ENCODE data around the gene ZNF783. TPM values are rescaled to one million over a fixed set of nuclear protein-coding genes. Genes with fewer than 3 reads are reported as not detected.
"Not testable (repeated sequence)": the region's sequence is repeated elsewhere in the genome, so short reads cannot be mapped to it uniquely, and the experiment has no call there.

The ZNF783 gene
- total RNA-seq, 2 experiments from 2014 or later, result 14.4 to 16.2 TPM

- H3K4me1 Mint-ChIP-seq, result peaks cover 9% of the 10 kb centered on the region
- no peaks in the 10 kb centered on the region for H3K9me3 Mint-ChIP-seq
- H3K36me3 Mint-ChIP-seq, result peaks cover 3% of the 10 kb centered on the region
These were observed 56.1 kb downstream of the ZNF783 start for GRCh38 chr7:149317986-149318672.

GRCh38 chr7:149319376-149319775 is 57.4 kb downstream of the ZNF783 start:
- Mint-ChIP-seq H3K27ac (no peak overlapping the region), H3K4me3 (no peak overlapping the region), H3K4me1 (peaks cover 9% of the 10 kb centered on the region), H3K36me3 (peaks cover 3% of the 10 kb centered on the region), H3K9me3 (no peaks in the 10 kb centered on the region), H3K27me3 (peaks cover 19% of the 10 kb centered on the region)
- DNase-seq, result no peak

More at GRCh38 chr7:149317986-149318672, 56.1 kb downstream of the ZNF783 start:
- peak; percentile 12 for DNase-seq
- Mint-ChIP-seq H3K27ac (no peak overlapping the region), H3K4me3 (no peak overlapping the region), H3K27me3 (peaks cover 19% of the 10 kb centered on the region)

GRCh38 chr7:149320313-149321124 is 58.5 kb downstream of the ZNF783 start:
- Mint-ChIP-seq H3K9me3 (no peaks in the 10 kb centered on the region), H3K36me3 (peaks cover 3% of the 10 kb centered on the region), H3K4me3 (no peak overlapping the region), H3K4me1 (peaks cover 9% of the 10 kb centered on the region), H3K27me3 (peaks cover 19% of the 10 kb centered on the region), H3K27ac (no peak overlapping the region)
- no peak for DNase-seq

GRCh38 chr7:149321125-149321905 is 59.3 kb downstream of the ZNF783 start:
- Mint-ChIP-seq H3K27me3 (peaks cover 19% of the 10 kb centered on the region), H3K4me1 (peaks cover 12% of the 10 kb centered on the region), H3K4me3 (peak overlapping the region; percentile 11), H3K27ac (peak overlapping the region; percentile 61)
- DNase-seq, H3K36me3 Mint-ChIP-seq, H3K9me3 Mint-ChIP-seq: not testable (repeated sequence)

GRCh38 chr7:149321978-149322541 is 60.1 kb downstream of the ZNF783 start:
- Mint-ChIP-seq H3K4me1 (peaks cover 12% of the 10 kb centered on the region), H3K9me3 (no peaks in the 10 kb centered on the region), H3K36me3 (peaks cover 3% of the 10 kb centered on the region), H3K27me3 (peaks cover 19% of the 10 kb centered on the region), H3K27ac (peak overlapping the region; percentile 61), H3K4me3 (peak overlapping the region; percentile 26)
- no peak for DNase-seq

- no peak for DNase-seq
- Mint-ChIP-seq H3K4me3 (no peak overlapping the region), H3K4me1 (peaks cover 12% of the 10 kb centered on the region), H3K27ac (no peak overlapping the region), H3K36me3 (peaks cover 3% of the 10 kb centered on the region), H3K27me3 (peaks cover 19% of the 10 kb centered on the region), H3K9me3 (no peaks in the 10 kb centered on the region)
These were observed 60.7 kb downstream of the ZNF783 start for GRCh38 chr7:149322737-149323136.

GRCh38 chr7:149325248-149325647 is 63.3 kb downstream of the ZNF783 start:
- H3K4me1 Mint-ChIP-seq, result peaks cover 12% of the 10 kb centered on the region
- H3K36me3 Mint-ChIP-seq, result peaks cover 3% of the 10 kb centered on the region
- H3K4me3 Mint-ChIP-seq, result no peak overlapping the region
- H3K27ac Mint-ChIP-seq, result no peak overlapping the region
- H3K9me3 Mint-ChIP-seq, result no peaks in the 10 kb centered on the region
- H3K27me3 Mint-ChIP-seq, result peaks cover 15% of the 10 kb centered on the region
- no peak for DNase-seq

- no peak overlapping the region for H3K4me3 Mint-ChIP-seq
- no peak overlapping the region for H3K27ac Mint-ChIP-seq
- H3K9me3 Mint-ChIP-seq, result no peaks in the 10 kb centered on the region
- peaks cover 3% of the 10 kb centered on the region for H3K4me1 Mint-ChIP-seq
- no peaks in the 10 kb centered on the region for H3K36me3 Mint-ChIP-seq
- H3K27me3 Mint-ChIP-seq, result no peaks in the 10 kb centered on the region
- no peak for DNase-seq
These were observed 67.3 kb downstream of the ZNF783 start for GRCh38 chr7:149329265-149329664.

GRCh38 chr7:149329766-149330334 is 67.9 kb downstream of the ZNF783 start:
- Mint-ChIP-seq H3K4me3 (no peak overlapping the region), H3K27me3 (no peaks in the 10 kb centered on the region), H3K9me3 (no peaks in the 10 kb centered on the region), H3K36me3 (no peaks in the 10 kb centered on the region), H3K4me1 (peaks cover 3% of the 10 kb centered on the region), H3K27ac (no peak overlapping the region)
- DNase-seq, result no peak

- H3K27ac Mint-ChIP-seq, result no peak overlapping the region
- DNase-seq, result no peak
These were observed 69.0 kb downstream of the ZNF783 start for GRCh38 chr7:149330914-149331567.

GRCh38 chr7:149332602-149333320 is 70.8 kb downstream of the ZNF783 start:
- not testable (repeated sequence) for H3K36me3 Mint-ChIP-seq, H3K27ac Mint-ChIP-seq, H3K4me3 Mint-ChIP-seq, DNase-seq, H3K4me1 Mint-ChIP-seq, H3K9me3 Mint-ChIP-seq, H3K27me3 Mint-ChIP-seq

More at GRCh38 chr7:149330914-149331567, 69.0 kb downstream of the ZNF783 start:
- no peaks in the 10 kb centered on the region for H3K27me3 Mint-ChIP-seq
- H3K36me3 Mint-ChIP-seq, result no peaks in the 10 kb centered on the region
- no peaks in the 10 kb centered on the region for H3K4me1 Mint-ChIP-seq
- H3K4me3 Mint-ChIP-seq, result no peak overlapping the region
- H3K9me3 Mint-ChIP-seq, result no peaks in the 10 kb centered on the region

- H3K9me3 Mint-ChIP-seq, result peaks cover 5% of the 10 kb centered on the region
- H3K4me3 Mint-ChIP-seq, result no peak overlapping the region
- no peak overlapping the region for H3K27ac Mint-ChIP-seq
- H3K4me1 Mint-ChIP-seq, result no peaks in the 10 kb centered on the region
- H3K36me3 Mint-ChIP-seq, result no peaks in the 10 kb centered on the region
- H3K27me3 Mint-ChIP-seq, result no peaks in the 10 kb centered on the region
- DNase-seq, result no peak
These were observed 71.3 kb downstream of the ZNF783 start for GRCh38 chr7:149333321-149333717.

- no peak overlapping the region for H3K4me3 Mint-ChIP-seq
- no peaks in the 10 kb centered on the region for H3K4me1 Mint-ChIP-seq
- H3K27ac Mint-ChIP-seq, result no peak overlapping the region
- H3K9me3 Mint-ChIP-seq, result peaks cover 5% of the 10 kb centered on the region
- H3K36me3 Mint-ChIP-seq, result no peaks in the 10 kb centered on the region
- no peak for DNase-seq
- no peaks in the 10 kb centered on the region for H3K27me3 Mint-ChIP-seq
These were observed 72.2 kb downstream of the ZNF783 start for GRCh38 chr7:149334219-149334618.
